ENCODE results near the gene ROCK2.

Gene ROCK2

GRCh38 chr2:11142987-11143386, 201.4 kb downstream of the ROCK2 start:
- DNase-seq (ENCODE audit: low spot score) = no peak
- TF ChIP-seq CTCF (IDR thresholded peaks at IDR 0.05; ENCODE audit: extremely low read depth, missing control alignments) = no peak

DNA sequence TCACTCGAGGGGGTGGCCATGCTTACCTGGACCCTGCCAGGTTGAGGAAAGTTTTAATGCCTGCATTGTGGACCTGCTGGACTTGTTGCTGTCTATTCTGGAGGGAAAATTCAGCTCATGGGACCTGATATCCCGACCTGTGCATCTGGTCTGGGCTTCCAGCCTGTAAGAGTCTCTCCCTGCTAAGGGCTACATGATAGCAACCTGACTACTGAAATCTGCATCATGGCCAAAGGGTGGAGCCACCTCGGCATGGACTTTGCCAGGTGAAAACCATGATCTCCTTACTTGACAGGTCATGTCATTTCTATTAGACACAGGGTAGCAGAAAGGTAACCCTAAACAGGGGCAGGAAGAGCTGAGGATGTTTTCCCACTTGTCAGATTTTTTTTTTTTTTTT, 202.1 kb downstream of the ROCK2 start:
- no peak for TF ChIP-seq CTCF (IDR thresholded peaks at IDR 0.05; ENCODE audit: extremely low read depth, missing control alignments)
- no peak for DNase-seq (ENCODE audit: low spot score)

DNA sequence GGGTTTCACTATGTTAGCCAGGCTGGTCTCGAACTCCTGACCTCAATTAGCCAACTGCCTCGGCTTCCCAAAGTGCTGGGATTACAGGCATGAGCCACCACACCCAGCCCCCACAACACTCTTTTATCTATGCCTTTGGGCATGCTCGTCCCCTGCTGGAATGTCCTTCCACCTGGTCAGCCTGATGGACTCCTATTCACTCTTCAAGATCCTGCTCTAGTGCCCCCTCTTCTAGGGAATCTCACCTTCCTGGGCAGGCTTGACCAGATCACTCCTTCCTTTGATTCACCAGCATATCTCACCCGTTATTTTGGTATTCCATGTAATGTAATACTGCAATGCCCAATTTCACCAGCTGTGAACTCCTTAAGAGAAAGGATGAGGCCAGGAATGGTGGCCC, 203.1 kb downstream of the ROCK2 start:
- DNase-seq (ENCODE audit: low spot score) = no peak
- no peak for TF ChIP-seq CTCF (IDR thresholded peaks at IDR 0.05; ENCODE audit: extremely low read depth, missing control alignments)

DNA sequence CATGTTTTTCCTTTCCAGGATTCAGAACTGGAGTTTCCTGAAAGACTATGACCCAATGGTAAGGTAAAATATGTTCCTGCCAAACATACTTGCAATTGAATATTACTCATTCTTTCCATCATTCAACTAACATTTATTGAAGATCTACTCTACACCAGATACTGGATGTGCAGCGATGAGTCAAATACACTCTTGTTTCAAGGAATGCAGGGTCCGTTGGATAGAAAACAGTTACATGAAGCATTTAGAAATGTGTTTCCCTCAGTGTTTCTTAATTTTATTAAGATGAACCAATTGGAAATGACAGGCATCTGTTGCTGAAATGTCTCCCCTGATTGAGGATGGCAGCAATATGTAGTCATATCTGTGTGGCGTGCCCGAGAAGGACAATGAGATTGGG, 203.9 kb downstream of the ROCK2 start:
- no peak for TF ChIP-seq CTCF (IDR thresholded peaks at IDR 0.05; ENCODE audit: extremely low read depth, missing control alignments)
- DNase-seq (ENCODE audit: low spot score) = no peak

DNA sequence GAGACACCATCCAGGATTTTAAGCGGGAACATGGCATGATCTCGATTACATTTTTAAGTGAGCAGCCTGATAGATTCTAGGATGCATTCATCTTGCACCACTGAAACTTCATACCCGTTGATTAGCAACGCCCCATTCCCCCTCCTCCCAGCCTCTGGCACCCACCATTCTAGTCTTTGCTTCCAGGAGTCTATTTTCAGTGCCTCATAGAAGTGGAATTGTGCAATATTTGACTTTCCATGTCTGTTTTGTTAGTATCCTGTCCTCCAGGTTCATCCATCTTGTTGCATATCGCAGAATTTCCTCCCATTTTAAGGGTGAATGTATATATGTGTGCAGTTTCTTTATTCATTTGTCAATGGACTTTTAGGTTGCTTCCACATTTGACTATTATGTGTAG, 210.1 kb downstream of the ROCK2 start:
- DNase-seq (ENCODE audit: low spot score) = no peak
- no peak for TF ChIP-seq CTCF (IDR thresholded peaks at IDR 0.05; ENCODE audit: extremely low read depth, missing control alignments)

DNA sequence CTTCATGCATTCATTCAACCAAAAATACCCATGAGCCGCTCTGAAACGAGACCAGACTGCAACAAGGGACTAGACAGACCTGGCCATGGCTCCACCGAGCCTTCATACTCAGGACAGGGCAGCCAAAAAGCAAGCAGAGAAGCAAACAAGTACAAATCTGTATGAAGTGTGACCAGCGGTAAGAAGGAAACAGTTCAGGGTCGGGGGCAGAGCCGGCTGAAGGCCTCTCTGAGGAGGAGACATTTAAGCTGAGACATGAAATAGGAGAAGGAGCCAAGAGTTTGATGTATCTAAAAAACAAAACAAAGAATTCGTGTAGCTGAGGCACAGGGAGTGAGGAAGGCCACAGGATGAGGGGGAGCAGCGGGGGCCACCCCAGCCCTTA, 210.5 kb downstream of the ROCK2 start:
- DNase-seq (ENCODE audit: low spot score) = no peak
- TF ChIP-seq CTCF (IDR thresholded peaks at IDR 0.05; ENCODE audit: extremely low read depth, missing control alignments) = no peak

DNA sequence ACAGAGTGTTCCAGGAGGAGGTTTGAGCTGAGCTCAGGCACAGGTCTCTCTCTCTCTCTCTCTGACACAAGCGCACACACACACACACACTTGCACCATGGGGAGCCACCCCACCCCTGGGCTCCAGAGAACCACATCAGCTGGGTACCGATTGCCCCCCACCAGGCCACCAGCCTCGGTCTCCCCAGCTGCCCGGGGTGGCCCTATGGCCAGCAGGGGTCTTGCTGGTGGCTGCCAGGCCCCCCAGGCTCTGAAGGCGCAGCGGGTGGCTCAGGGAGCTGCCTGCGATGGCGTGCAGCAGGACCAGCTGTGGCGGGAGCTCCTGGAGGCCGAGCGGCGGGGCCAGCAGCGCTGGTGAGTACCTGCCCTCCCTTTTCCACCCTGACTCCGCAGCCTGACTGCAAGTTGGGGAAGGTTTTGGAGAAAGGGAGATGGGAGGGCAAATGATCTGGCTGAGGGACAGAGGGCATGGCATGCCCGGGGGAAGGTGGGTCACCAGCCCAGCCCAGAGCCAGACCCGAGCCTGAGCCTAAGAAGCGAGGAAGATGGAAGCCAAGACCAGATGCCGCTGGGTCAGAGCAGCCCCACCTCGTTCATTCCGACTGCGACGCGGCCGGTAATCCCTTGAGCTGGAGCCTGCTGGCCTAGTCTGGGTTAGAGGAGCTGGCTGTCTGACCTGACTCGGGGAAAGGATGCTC, 211.0 kb downstream of the ROCK2 start:
- TF ChIP-seq CTCF (IDR thresholded peaks at IDR 0.05; ENCODE audit: extremely low read depth, missing control alignments) = no peak

More for the DNA sequence above, 211.0 kb downstream of the ROCK2 start:
- DNase-seq (ENCODE audit: low spot score) = no peak

Measured in GM20000 (cell line).